HFF-Myc (cell line): ENCODE results near the gene NEDD9.
A peak's percentile ranks its signal among the peaks of the same experiment; 100 is the strongest.

Experiments
- DNase-seq: peaks from one replicate; pipeline ENCODE4 v3.0.0-alpha.2; 2011; ENCODE audit warnings: low read depth; ENCODE audit errors: extremely low read depth
- H3K4me3 ChIP-seq: replicated peaks from 2 replicates; pipeline ENCODE4 v1.5.1; 2011; ENCODE audit warnings: low read depth, mild to moderate bottlenecking, control low read depth, low read length
- CTCF ChIP-seq: IDR thresholded peaks from 2 replicates; pipeline ENCODE4 v1.5.1; 2012; ENCODE audit warnings: mild to moderate bottlenecking, low read depth, low read length, control low read depth; ENCODE audit errors: missing control alignments

The NEDD9 gene

GRCh38 chr6:11181478-11182136 lies 50.9 kb downstream of the NEDD9 start:
- no peak for TF ChIP-seq CTCF
- no peak overlapping the region for H3K4me3 ChIP-seq
- DNase-seq = no peak

- no peak for DNase-seq
- H3K4me3 ChIP-seq = no peak overlapping the region
- TF ChIP-seq CTCF = no peak
Measured at GRCh38 chr6:11179419-11180202, 52.9 kb downstream of the NEDD9 start.

- TF ChIP-seq CTCF = no peak
- no peak for DNase-seq
Measured at GRCh38 chr6:11179088-11179418, 53.4 kb downstream of the NEDD9 start.

GRCh38 chr6:11177271-11177670 lies 55.2 kb downstream of the NEDD9 start:
- no peak for DNase-seq
- TF ChIP-seq CTCF = no peak
- H3K4me3 ChIP-seq = no peak overlapping the region

More at GRCh38 chr6:11179088-11179418, 53.4 kb downstream of the NEDD9 start:
- H3K4me3 ChIP-seq = no peak overlapping the region

- TF ChIP-seq CTCF = no peak
- DNase-seq = no peak
- no peak overlapping the region for H3K4me3 ChIP-seq
Measured at GRCh38 chr6:11174242-11174611, 58.2 kb downstream of the NEDD9 start.

GRCh38 chr6:11172501-11173327 lies 59.8 kb downstream of the NEDD9 start:
- peak; percentile 80 for TF ChIP-seq CTCF
- H3K4me3 ChIP-seq = no peak overlapping the region
- DNase-seq = no peak
